GM21576 (cell line): Measurements from ENCODE around the gene EYA4.

Experiments
- ATAC-seq: cut with Tn5 transposase; IDR thresholded peaks from one replicate; pipeline ENCODE4 v1.9.1; 2021; ENCODE audit warnings: mild to moderate bottlenecking, moderate library complexity; ENCODE audit not compliant: unreplicated experiment

Gene EYA4

GRCh38 chr6:133288662-133289061, 47.5 kb downstream of the EYA4 start:
- no peak for ATAC-seq

- ATAC-seq, result no peak
Observed at GRCh38 chr6:133289733-133290306, 48.7 kb downstream of the EYA4 start.

GRCh38 chr6:133290930-133291329, 49.8 kb downstream of the EYA4 start:
- no peak for ATAC-seq

- no peak for ATAC-seq
Observed at GRCh38 chr6:133291671-133292070, 50.5 kb downstream of the EYA4 start.

GRCh38 chr6:133297657-133298056, 56.5 kb downstream of the EYA4 start:
- ATAC-seq, result no peak

DNA sequence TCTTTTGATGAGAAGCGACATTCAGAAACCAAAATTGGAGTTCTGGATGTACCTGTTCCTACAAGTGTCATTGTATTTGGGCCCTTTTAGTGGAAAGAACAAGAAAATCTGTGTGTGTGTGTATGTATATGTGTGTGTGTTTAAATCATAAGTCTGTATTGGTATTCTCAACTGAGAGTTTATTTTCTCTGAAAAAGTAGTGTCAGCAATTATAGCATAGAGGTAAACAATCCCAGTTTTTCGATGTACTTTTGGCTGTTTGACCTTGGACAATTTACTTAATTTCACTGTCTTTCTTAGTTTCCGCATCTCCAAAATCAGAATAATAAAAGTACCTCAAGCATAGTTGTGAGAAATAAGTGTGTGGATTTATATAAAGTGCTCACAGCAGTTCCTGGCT, 57.2 kb downstream of the EYA4 start:
- ATAC-seq, result no peak

- ATAC-seq, result no peak
Observed at GRCh38 chr6:133298801-133299200, 57.6 kb downstream of the EYA4 start.

DNA sequence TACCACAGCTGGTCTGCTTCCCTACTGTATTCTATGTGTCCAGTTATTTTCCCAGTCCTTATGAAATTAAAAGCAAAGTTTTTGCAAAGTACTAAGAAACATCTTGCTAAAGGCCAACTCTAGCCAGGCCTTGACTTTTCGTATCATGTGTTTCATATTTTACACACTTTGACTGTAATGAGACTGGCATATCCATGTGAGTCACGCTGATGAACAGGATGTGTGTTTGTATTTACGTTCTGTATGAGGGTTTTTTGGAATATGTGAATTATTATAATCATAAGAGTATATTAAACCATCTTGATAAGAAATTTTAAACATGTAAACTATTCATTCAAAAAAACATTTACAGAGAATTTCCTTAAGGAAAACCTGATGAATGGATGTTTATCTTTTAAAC, 59.7 kb downstream of the EYA4 start:
- no peak for ATAC-seq

- no peak for ATAC-seq
Observed at GRCh38 chr6:133301835-133302234, 60.7 kb downstream of the EYA4 start.

DNA sequence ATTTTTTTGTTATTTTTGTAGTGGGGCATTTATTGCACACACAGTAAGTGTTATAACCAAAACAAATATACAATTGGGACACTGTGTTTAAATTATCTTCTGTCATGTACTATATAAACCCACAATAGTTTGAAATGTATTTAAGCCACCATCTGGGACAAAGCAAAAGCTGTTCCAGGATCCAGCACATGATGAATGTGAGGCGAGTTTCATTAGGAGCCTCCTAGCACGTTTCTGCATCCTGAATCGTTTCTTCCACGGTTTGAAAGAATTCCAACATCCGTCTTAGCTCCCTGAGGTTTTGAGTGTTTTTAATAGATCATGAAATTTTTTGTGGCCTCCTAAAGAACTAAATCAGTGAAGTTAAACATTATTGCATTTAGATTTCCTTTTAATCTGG, 65.8 kb downstream of the EYA4 start:
- no peak for ATAC-seq

DNA sequence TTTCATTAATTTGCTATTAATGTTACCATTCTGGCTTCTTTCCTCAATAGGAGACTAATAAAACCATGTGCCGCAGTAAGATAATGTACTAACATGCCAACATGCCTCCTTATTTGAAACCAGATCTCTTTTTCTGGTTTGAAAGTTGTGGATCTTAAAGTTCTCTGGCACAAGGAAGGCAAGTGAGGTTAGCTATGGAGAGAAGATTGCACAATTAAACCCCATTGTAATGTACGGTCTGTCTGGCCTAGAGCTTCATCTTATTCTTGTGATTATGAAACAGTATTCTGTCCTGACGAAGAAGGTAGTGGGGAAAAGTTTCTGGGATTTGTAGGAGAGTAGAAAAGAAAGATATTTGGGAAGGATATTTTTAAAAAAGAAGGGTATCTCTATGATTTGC, 68.4 kb downstream of the EYA4 start:
- no peak for ATAC-seq

DNA sequence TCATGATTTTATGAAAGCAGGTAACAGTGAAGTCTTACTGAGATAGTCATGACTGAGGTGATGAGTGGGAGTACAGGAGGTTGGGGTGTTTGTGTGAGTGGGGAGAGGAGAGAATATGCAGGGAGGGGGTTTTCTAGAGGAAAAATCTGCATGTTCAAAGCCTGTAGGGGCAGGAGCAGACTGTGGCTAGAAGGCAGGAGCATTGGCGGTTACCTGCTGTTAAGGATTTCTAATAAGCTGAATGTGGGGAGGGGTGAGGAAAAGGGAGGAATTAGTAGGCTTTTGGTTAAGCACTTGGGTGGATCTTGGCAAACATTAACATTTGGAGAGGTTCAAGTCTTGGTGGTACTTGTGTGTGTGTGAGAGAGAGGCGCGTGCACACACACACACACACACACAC, 70.8 kb downstream of the EYA4 start:
- ATAC-seq, result no peak

GRCh38 chr6:133313068-133313467, 71.9 kb downstream of the EYA4 start:
- ATAC-seq, result no peak

GRCh38 chr6:133314947-133315346, 73.8 kb downstream of the EYA4 start:
- ATAC-seq, result no peak

GRCh38 chr6:133315811-133316210, 74.7 kb downstream of the EYA4 start:
- ATAC-seq, result no peak

DNA sequence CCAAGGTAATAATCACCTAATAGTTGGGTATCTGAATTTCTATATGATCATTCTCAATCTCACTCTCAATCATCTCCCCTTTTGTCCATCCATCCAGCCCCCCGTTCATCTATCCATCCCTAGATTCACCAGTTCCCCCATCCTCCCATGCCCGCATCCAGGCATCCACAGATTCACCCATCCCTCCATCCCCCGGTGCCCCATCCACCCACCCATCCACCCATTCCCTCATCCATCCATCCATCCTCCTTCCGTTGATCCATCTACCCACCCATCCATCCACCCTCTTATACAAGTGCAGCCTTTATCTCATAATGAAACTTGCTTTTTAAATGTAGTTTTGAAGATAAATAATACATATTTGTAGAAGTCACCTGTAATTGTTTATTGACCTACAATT, 76.5 kb downstream of the EYA4 start:
- ATAC-seq, result no peak

DNA sequence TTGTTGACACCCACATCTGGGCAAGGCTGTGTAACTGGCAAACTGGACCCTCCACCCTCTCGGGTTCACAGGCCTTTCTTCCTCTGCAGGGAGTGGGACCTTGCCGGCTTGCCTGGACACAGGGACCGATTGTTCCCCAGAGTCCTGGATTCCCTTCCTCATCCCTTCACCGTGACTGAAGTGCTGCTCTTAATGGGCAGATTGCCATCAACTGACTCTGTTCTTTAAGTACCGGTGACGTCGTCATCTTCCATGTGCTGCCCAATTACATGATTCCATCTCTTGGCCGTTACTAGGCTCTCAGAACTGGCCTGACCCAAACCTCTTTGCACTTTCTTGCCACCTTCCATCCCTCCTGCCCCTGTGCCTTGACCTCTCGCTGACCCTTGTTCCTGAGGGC, 85.4 kb downstream of the EYA4 start:
- ATAC-seq, result no peak

DNA sequence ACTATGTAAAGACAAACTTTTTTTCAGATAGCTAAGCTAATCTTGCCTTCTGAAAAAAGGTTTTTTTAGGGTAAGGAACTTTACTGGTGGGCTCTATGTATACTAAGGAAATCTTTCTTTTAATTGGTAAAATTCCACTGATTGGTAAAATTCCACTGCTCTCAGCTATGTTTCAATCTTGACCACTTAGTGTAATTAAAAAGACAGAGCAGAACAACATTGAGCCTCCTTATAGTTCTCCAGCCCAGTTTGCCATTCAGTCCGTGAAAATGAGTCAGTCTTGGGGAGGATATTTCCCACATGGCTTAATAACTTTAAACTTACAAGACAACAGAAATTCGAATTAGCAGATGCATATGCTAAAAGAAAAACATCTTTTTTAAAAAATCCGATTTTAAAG, 92.7 kb downstream of the EYA4 start:
- no peak for ATAC-seq

- ATAC-seq, result no peak
Observed at GRCh38 chr6:133337308-133337707, 96.2 kb downstream of the EYA4 start.

GRCh38 chr6:133339543-133340384, 98.6 kb downstream of the EYA4 start:
- no peak for ATAC-seq

DNA sequence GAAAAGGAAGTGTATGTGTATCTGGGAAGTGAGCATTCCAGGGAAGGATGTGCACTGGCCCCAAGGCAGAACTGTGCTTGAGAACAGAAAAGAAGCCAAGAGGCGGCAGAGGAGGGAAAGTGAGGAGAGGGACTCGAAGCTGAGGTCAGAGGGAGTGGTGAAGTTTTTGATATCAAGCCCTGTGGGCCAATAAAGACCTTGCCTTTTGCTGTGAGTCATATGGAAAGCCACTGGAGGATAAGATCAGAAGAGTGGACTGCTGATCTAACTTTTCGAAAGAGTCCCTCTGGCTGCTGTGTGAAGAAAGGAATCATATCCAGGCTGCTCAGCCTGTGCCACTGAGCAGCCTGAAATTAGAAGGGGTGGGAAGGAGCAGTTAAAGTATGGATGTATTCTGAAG, 99.4 kb downstream of the EYA4 start:
- ATAC-seq, result no peak

DNA sequence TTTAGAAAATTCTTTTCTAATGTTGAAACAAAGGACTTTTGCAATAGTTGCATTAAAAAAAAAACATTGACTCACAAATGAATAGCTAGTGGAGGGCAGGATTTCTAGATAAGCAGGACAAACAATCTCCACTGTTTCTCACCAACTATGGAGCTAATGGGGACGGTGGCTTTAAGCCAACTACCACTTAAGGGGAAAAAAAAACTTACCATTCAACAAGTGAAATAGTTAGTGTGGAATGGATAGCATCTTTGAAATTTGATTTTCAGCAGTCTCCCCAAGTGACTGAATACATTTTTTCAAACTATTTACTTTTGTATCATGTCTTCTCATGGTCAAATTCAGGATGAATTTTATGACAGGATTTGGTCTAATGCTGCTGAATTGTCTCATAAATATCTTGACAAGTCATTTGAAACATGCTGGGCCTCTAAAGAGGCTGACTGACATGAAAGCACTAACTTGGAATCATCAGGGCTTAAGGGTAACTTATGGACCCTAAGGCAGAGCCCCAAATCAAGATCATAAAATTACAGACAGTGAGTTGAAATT, 100.5 kb downstream of the EYA4 start:
- ATAC-seq, result no peak
